ENCODE data around the gene MKNK2. TPM values are rescaled to one million over a fixed set of nuclear protein-coding genes. Genes with fewer than 3 reads are reported as not detected.

The MKNK2 gene
- total and polyA plus RNA-seq, 2 of the 13 experiments (the other 11 are each of a cell fraction or from before 2014, with no cell fraction given) = 44.9 to 112 TPM

- no peak for TF ChIP-seq FOSL1 (CRISPR knock-in tag; IDR thresholded peaks at IDR 0.05; ENCODE audit: borderline replicate concordance)
- TF ChIP-seq, protein P1, sequence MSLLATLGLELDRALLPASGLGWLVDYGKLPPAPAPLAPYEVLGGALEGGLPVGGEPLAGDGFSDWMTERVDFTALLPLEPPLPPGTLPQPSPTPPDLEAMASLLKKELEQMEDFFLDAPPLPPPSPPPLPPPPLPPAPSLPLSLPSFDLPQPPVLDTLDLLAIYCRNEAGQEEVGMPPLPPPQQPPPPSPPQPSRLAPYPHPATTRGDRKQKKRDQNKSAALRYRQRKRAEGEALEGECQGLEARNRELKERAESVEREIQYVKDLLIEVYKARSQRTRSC (CRISPR knock-in tag; IDR thresholded peaks at IDR 0.05; ENCODE audit: low read depth) = no peak
- no peak for TF ChIP-seq SP5 (CRISPR knock-in tag; IDR thresholded peaks at IDR 0.05; ENCODE audit: borderline replicate concordance, low read depth)
- no peak for TF ChIP-seq ZNF224 (CRISPR knock-in tag; IDR thresholded peaks at IDR 0.05)
- TF ChIP-seq RXRA (CRISPR knock-in tag; IDR thresholded peaks at IDR 0.05) = peak; percentile 78; the same call in 1 of the 2 replicates
- TF ChIP-seq, protein P2, sequence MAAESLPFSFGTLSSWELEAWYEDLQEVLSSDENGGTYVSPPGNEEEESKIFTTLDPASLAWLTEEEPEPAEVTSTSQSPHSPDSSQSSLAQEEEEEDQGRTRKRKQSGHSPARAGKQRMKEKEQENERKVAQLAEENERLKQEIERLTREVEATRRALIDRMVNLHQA (CRISPR knock-in tag; IDR thresholded peaks at IDR 0.05) = no peak
- no peak for TF ChIP-seq NCOA1 (CRISPR knock-in tag; IDR thresholded peaks at IDR 0.05)
- TF ChIP-seq MYNN (CRISPR knock-in tag; IDR thresholded peaks at IDR 0.05; ENCODE audit: low read depth) = no peak
- TF ChIP-seq RXRB (CRISPR knock-in tag; IDR thresholded peaks at IDR 0.05; ENCODE audit: borderline replicate concordance) = peak; percentile 58; the same call in 1 of the 2 replicates
- TF ChIP-seq ZNF383 (CRISPR knock-in tag; IDR thresholded peaks at IDR 0.05; ENCODE audit: borderline replicate concordance) = no peak
- TF ChIP-seq SMAD3 (CRISPR knock-in tag; IDR thresholded peaks at IDR 0.05) = no peak
- TF ChIP-seq HOXA3 (CRISPR knock-in tag; IDR thresholded peaks at IDR 0.05) = peak; percentile 3; the same call in 1 of the 2 replicates
- peak; percentile 48; the same call in 1 of the 2 replicates for TF ChIP-seq ZFX (CRISPR knock-in tag; IDR thresholded peaks at IDR 0.05; ENCODE audit: low read depth)
- peak; percentile 70 for TF ChIP-seq NR2F6 (IDR thresholded peaks at IDR 0.05)
- TF ChIP-seq NR2F6 (CRISPR knock-in tag; IDR thresholded peaks at IDR 0.05) = peak; percentile 85; the same call in 1 of the 2 replicates
- TF ChIP-seq ZNF609 (CRISPR knock-in tag; IDR thresholded peaks at IDR 0.05; ENCODE audit: borderline replicate concordance) = no peak
- TF ChIP-seq THRA (CRISPR knock-in tag; IDR thresholded peaks at IDR 0.05; ENCODE audit: borderline replicate concordance) = peak; percentile 64; the same call in 1 of the 2 replicates
- TF ChIP-seq NR2C2 (CRISPR knock-in tag; IDR thresholded peaks at IDR 0.05; ENCODE audit: borderline replicate concordance) = 0 out of 2 replicates have a peak, but pooled peaks have one; percentile 30
- TF ChIP-seq IRF2 (CRISPR knock-in tag; IDR thresholded peaks at IDR 0.05) = no peak
- no peak for TF ChIP-seq HOXA7 (CRISPR knock-in tag; IDR thresholded peaks at IDR 0.05)
- TF ChIP-seq ELF1 (CRISPR knock-in tag; IDR thresholded peaks at IDR 0.05) = no peak
- 0 out of 2 replicates have a peak, but pooled peaks have one; percentile 3 for TF ChIP-seq CBFB (CRISPR knock-in tag; IDR thresholded peaks at IDR 0.05)
- TF ChIP-seq HNF4A (CRISPR knock-in tag; IDR thresholded peaks at IDR 0.05) = peak; percentile 53
Observed at GRCh38 chr19:2048104-2048958, 2.7 kb downstream of the MKNK2 start (continued).

Data from HepG2 (cell line).